ENCODE data around the gene TRIM65. TPM values are rescaled to one million over a fixed set of nuclear protein-coding genes. Genes with fewer than 3 reads are reported as not detected.

The TRIM65 gene
- 10 to 100 TPM; 17.9 to 18.6 TPM for total RNA-seq

GRCh38 chr17:75896415-75897159 is at the start of gene TRIM65:
TSS of gene TRIM65 (minus strand) at chr17:75896951. CDS start at chr17:75896937, 14 bp downstream.

GRCh38 chr17:75940727-75941441 is 44.1 kb upstream of the TRIM65 start, which contains the start of gene FBF1:
TSS of gene FBF1 (minus strand) at chr17:75941042. CDS start at chr17:75938149, 2,893 bp downstream.

GRCh38 chr17:75904749-75905521 is 8.2 kb upstream of the TRIM65 start, which contains the start of gene MRPL38:
TSS of gene MRPL38 (minus strand) at chr17:75904884. CDS start at chr17:75904875, 9 bp downstream.

DNA sequence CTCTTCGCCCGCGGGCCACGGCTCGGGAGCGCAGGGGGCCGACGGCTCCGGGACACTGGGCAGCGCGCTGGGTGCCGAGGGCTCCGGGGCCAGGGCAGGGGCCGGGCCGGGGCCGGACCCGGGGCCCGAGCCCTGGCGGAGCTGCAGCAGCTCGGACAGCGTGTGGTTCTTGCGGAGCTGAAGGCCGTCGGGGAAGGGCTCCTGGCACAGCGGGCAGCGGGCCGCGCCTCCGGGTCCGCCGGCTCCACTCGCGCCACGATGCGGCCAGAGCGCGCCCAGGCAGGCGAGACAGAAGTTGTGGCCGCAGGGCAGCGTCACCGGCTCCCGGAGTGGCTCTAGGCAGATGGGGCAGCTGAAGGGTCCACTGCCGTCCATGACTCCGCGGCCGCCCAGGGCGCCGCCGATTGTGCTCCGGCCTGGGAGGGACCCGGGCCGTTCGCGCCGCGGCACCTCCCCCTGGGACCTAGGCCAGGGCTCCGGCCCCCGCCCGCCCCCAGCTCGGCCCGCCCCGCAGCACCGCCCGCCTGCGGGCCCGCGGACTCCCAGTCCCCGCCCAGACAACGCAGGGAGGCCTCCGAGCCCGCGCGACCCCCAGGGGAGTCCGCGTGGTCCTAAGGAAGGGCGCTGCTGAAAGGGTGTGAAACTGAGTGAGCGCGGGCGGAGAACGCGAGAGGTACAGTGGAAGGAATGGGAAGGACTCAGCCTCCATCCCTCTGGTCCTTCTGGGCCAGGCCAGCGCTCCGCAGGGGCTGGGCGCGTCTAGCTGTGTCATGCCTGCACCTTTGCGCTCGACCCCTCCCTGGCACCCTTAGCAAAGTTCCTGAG is 18.4 kb downstream of the TRIM65 start, which contains the start of gene TRIM47:
Gene TRIM47 (minus strand): TSS at position 408 of the 825 bp plus-strand sequence. CDS start 33 bp downstream, at position 375.

DNA sequence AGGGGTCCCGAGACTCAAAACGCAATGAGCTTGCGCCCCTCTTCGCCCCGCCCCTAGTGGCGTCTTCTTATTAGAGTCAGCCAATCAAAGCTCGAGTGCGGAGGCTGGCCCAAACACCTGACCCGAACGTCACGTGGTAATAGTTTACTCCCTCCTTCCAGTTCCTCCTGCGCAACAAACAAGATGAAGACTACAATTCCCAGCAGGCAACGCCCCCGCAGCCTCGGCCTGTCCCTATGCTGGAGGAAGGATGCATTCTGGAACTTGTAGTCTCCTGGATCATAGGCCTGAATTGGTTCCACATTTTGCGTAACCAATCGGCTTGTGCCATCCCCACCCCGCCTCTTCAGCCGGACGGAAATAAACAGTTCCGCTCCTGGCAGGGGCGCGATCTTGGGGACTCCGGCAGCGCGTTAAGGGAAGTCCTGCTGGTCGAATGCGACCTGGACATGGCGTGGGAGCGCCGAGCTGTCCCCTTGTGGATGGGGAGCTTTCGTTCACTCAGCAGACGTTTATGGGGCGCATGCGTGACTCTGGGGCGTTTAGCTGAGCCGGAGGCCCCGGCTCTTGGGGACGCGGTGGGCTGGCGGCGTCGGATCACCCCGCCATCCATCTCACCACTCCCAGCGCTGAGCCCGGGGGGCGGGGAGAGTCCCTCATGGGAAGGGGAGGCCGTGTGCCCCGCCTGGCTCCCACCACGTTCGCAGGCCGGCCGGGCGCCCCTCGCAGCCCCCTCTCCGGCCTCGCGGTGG is 41.3 kb downstream of the TRIM65 start, which contains the start of gene WBP2:
Gene WBP2 (minus strand): TSS at position 26 of the 752 bp plus-strand sequence. CDS start 38 bp downstream, outside the sequence.

GRCh38 chr17:75843577-75844529 is 52.9 kb downstream of the TRIM65 start, which contains the start of gene UNC13D:
TSS of gene UNC13D (minus strand) at chr17:75844404. CDS start at chr17:75844337, 67 bp downstream.

Other genes with a start within 250 kb of the TRIM65 start
- 10 to 100 TPM; 22.4 to 24.3 TPM for gene RECQL5, start 229.8 kb downstream of the TRIM65 start, total RNA-seq
- gene SAP30BP, start 229.6 kb downstream of the TRIM65 start, total RNA-seq: 10 to 100 TPM; 52.7 to 73.6 TPM
- under 1 TPM; under 0.01 to 0.69 TPM for gene ITGB4, start 175.5 kb downstream of the TRIM65 start, total RNA-seq
- gene GALK1, start 131.8 kb downstream of the TRIM65 start, total RNA-seq: 10 to 100 TPM; 48.9 to 77.9 TPM
- gene UNK, start 112.1 kb downstream of the TRIM65 start, total RNA-seq: 10 to 100 TPM; 27.9 to 31.6 TPM
- gene UNC13D, start 52.5 kb downstream of the TRIM65 start, total RNA-seq: 1 to 10 TPM in 1 of 2 donors, under 1 TPM in 1; 1.00 to 1.4 TPM
- 10 to 100 TPM; 53.0 to 54.9 TPM for gene WBP2, start 41.6 kb downstream of the TRIM65 start, total RNA-seq
- gene TRIM47, start 18.4 kb downstream of the TRIM65 start, total RNA-seq: 10 to 100 TPM; 26.3 to 38.5 TPM
- 10 to 100 TPM; 42.7 to 66.3 TPM for gene MRPL38, start 7.9 kb upstream of the TRIM65 start, total RNA-seq
- 10 to 100 TPM; 12.0 to 12.7 TPM for gene FBF1, start 44.1 kb upstream of the TRIM65 start, total RNA-seq
- 10 to 100 TPM; 44.0 to 55.3 TPM for gene ACOX1, start 82.2 kb upstream of the TRIM65 start, total RNA-seq
- 10 to 100 TPM; 13.3 to 16.9 TPM for gene TEN1, start 82.3 kb upstream of the TRIM65 start, total RNA-seq
- gene CDK3, start 103.9 kb upstream of the TRIM65 start, total RNA-seq: 1 to 10 TPM in 1 of 2 donors, not detected in 1; 1.4 TPM
- gene EVPL, start 130.4 kb upstream of the TRIM65 start, total RNA-seq: under 1 TPM in 1 of 2 donors, not detected in 1; under 0.01 TPM
- gene SRP68, start 175.6 kb upstream of the TRIM65 start, total RNA-seq: 10 to 100 TPM; 18.6 to 27.3 TPM
- not detected for gene GALR2, start 177.8 kb upstream of the TRIM65 start, total RNA-seq
- gene ZACN, start 182.2 kb upstream of the TRIM65 start, total RNA-seq: not detected
- gene EXOC7, start 206.8 kb upstream of the TRIM65 start, total RNA-seq: 10 to 100 TPM; 76.9 to 93.9 TPM
- gene FOXJ1, start 244.3 kb upstream of the TRIM65 start, total RNA-seq: not detected